Lower leg skin (tissue), 4 donors: Measurements from ENCODE around the gene SPIRE1. TPM values are rescaled to one million over a fixed set of nuclear protein-coding genes. Genes with fewer than 3 reads are reported as not detected.

ENCODE experiments used
- DNase-seq, 2 donors: peaks; one replicate each; pipeline ENCODE4 v3.0.0-alpha.2; 2019; ENCODE audit warnings: low spot score in 2 of 2
- H3K4me3 ChIP-seq: fragments of 200-600 bp; sonication (generic); 2 replicates; pipeline ENCODE4 v1.5.1; 2017; ENCODE audit warnings: mild to moderate bottlenecking, low read depth; ENCODE audit not compliant: poor library complexity, severe bottlenecking
- POLR2A ChIP-seq, 2 donors: fragments of 450-650 bp; IDR thresholded peaks; one replicate each; pipeline ENCODE4 v1.6.1; 2016 to 2017; ENCODE audit warnings: antibody characterized with exemption in 2 of 2, mild to moderate bottlenecking in 1 of 2, moderate library complexity in 1 of 2
- WGBS, 2 donors: methylation state at CpG; one replicate each; pipeline ENCODE4 v1.1.5; 2018; 5-methylcytosine and 5-hydroxymethylcytosine counted together
- intact Hi-C: fragments of 100-400 bp; cut with DNase I; formaldehyde crosslinking; loops from one replicate; pipeline ENCODE4 v1.15.0; 2023; ENCODE audit warnings: low total_unique reads
- total RNA-seq, 4 donors: library from RNA; depleted of rRNA; stranded (reverse); fragments of >200 nt; gene quantifications; one replicate each; pipeline ENCODE4 v1.1.0, GENCODE V29; 2016
- TF ChIP-seq, protein P1 (sequence below), 3 donors: fragments of 450-650 bp; IDR thresholded peaks; one replicate each; pipeline ENCODE4 v1.5.1; 2016; ENCODE audit warnings: antibody characterized with exemption in 3 of 3, mild to moderate bottlenecking in 3 of 3, moderate library complexity in 2 of 3

The SPIRE1 gene
- total RNA-seq, 4 donors from 2014 or later, result 22.5 to 56.5 (median 38.3) TPM

DNA sequence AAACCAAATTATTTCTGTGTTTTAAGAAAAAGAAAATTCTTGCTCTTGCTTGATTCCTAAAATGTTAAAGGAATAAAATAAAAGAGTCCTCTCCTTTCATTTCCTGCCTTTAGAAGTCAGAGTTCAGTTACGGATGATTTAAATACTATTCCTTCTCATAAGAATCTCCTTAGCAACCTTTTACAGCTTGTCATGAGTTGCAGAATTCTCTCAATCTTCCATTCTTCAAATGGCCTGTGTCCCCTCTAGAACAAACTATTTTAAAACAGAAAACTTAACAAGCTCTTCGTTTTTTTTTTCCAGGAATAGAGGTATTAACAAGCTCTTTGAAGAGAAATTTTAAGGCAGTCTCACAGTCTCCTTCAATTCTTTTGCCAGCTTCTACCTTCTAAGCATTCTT lies 42.2 kb downstream of the SPIRE1 start:
- TF ChIP-seq, protein P1, sequence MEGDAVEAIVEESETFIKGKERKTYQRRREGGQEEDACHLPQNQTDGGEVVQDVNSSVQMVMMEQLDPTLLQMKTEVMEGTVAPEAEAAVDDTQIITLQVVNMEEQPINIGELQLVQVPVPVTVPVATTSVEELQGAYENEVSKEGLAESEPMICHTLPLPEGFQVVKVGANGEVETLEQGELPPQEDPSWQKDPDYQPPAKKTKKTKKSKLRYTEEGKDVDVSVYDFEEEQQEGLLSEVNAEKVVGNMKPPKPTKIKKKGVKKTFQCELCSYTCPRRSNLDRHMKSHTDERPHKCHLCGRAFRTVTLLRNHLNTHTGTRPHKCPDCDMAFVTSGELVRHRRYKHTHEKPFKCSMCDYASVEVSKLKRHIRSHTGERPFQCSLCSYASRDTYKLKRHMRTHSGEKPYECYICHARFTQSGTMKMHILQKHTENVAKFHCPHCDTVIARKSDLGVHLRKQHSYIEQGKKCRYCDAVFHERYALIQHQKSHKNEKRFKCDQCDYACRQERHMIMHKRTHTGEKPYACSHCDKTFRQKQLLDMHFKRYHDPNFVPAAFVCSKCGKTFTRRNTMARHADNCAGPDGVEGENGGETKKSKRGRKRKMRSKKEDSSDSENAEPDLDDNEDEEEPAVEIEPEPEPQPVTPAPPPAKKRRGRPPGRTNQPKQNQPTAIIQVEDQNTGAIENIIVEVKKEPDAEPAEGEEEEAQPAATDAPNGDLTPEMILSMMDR (IDR thresholded peaks at IDR 0.05), result no peak
- TF ChIP-seq POLR2A (IDR thresholded peaks at IDR 0.05), result no peak
- no peak overlapping the region for H3K4me3 ChIP-seq
- 56% methylated on average over 2 of the region's 2 CpGs for WGBS, 2 donors
- no peak for DNase-seq
- intact Hi-C loops, result no loop called here

GRCh38 chr18:12608301-12608700 lies 49.6 kb downstream of the SPIRE1 start:
- H3K4me3 ChIP-seq, result no peak overlapping the region
- WGBS, 2 donors, result 56 to 61% methylated on average over 1 of the region's 1 CpG
- intact Hi-C loops, result no loop called here
- DNase-seq, result no peak
- TF ChIP-seq POLR2A (IDR thresholded peaks at IDR 0.05), result no peak
- TF ChIP-seq, protein P1 (IDR thresholded peaks at IDR 0.05), result no peak

DNA sequence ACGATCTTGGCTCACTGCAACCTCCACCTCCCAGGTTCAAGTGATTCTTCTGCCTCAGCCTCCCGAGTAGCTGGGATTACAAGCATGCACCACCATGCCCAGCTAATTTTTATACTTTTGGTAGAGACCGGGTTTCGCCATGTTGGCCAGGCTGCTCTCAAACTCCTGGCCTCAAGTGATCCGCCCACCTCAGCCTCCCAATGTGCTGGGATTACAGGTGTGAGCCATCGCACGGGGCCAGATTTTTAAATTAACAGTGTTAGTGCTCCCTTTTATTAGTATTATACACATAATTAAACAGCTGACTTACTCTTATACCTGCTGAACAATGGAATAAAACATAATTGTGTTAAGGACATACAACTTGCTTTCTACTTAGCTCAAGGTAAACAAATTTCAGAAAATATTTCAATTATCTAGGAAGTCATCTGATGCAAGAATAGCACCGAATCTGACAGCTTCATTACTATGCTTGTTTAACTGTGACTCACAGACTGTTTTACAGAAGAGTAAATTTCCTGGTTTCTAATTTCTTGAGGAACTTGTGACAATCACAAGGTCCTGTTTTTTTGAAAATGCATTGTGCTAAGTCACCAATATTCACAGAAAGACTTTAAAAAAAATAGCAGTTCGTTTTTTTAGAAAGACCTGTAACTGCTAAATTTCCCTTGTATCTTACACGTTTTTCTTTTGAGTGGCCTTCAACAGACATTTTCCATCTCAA lies 51.2 kb downstream of the SPIRE1 start:
- WGBS, 2 donors, result 63 to 66% methylated on average over 10 of the region's 10 CpGs
- TF ChIP-seq, protein P1 (IDR thresholded peaks at IDR 0.05), result no peak
- no peak for TF ChIP-seq POLR2A (IDR thresholded peaks at IDR 0.05)
- no peak overlapping the region for H3K4me3 ChIP-seq
- DNase-seq, result no peak
- intact Hi-C loops, result no loop called here

DNA sequence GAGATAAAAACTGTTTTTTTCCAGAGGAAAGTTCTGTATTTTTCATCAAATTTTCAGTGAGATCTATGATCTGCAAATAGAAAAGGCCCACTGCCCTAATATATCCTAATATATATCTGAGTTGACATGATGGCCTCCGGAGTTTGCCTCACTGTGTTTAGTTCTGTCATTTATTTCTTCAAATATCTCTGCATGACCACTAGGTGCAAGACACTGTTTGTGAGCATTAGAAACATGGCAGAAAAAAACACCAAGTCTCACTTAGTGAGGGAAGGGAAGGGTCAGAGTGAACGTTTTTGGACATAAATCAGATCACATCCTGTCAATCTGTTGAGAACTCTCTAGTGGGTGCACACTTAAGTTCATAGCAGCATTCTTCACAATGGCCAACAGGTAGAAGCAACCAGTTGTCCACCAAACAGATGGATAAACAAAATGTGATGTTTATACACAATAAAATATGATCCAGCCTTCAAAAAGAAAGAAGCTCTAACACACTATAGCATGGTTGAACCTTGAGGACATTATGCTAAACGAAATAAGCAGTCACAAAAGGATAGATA lies 53.4 kb downstream of the SPIRE1 start:
- WGBS, 2 donors, result 66 to 67% methylated on average over 3 of the region's 3 CpGs
- DNase-seq, result no peak
- TF ChIP-seq, protein P1 (IDR thresholded peaks at IDR 0.05), result no peak
- TF ChIP-seq POLR2A (IDR thresholded peaks at IDR 0.05), result no peak
- intact Hi-C loops, result no loop called here
- H3K4me3 ChIP-seq, result no peak overlapping the region

GRCh38 chr18:12599966-12600365 lies 57.9 kb downstream of the SPIRE1 start:
- no peak overlapping the region for H3K4me3 ChIP-seq
- DNase-seq, result no peak
- intact Hi-C loops, result no loop called here
- 61 to 64% methylated on average over 3 of the region's 3 CpGs for WGBS, 2 donors
- TF ChIP-seq, protein P1 (IDR thresholded peaks at IDR 0.05), result no peak
- no peak for TF ChIP-seq POLR2A (IDR thresholded peaks at IDR 0.05)
